Pancreas (tissue), 10 donors: ENCODE measurements around the gene PKIB. TPM values are rescaled to one million over a fixed set of nuclear protein-coding genes. Genes with fewer than 3 reads are reported as not detected.

Experiments
- ATAC-seq, 4 donors: fragments of 200-7000 bp; cut with Tn5 transposase; one replicate each; pipeline versions ENCODE4 v1.8.0 to v1.9.1; 2020; ENCODE audit warnings: mild to moderate bottlenecking in 4 of 4, moderate library complexity in 4 of 4
- DNase-seq, 6 donors: peaks; one replicate each; pipeline ENCODE4 v3.0.0-alpha.2; 2020
- FAIRE-seq: peaks from 2 replicates; lab custom pipeline; 2012; peaks lifted over from hg19 to GRCh38; lab: Jason Lieb, UNC
- H3K27ac ChIP-seq, 4 donors: fragments of 200-600 bp; sonication (generic); 1 replicate in 3 of 4; 2 replicates in 1 of 4; pipeline versions ENCODE4 v1.5.0 to v1.8.0; 2020
- H3K27me3 ChIP-seq, 4 donors: fragments of 200-600 bp; one replicate each; pipeline ENCODE4 v1.8.0; 2021
- H3K36me3 ChIP-seq, 3 donors: fragments of 200-600 bp; sonication (generic) in 1 of 3; one replicate each; pipeline versions ENCODE4 v1.5.0 to v1.8.0; 2020 to 2021
- H3K4me1 ChIP-seq, 3 donors: fragments of 200-600 bp; one replicate each; pipeline ENCODE4 v1.8.0; 2021
- H3K4me3 ChIP-seq, 4 donors: fragments of 200-600 bp; sonication (generic) in 2 of 4; one replicate each; pipeline versions ENCODE4 v1.5.0 to v1.8.0; 2020 to 2021
- H3K9me3 ChIP-seq, 4 donors: fragments of 200-600 bp; one replicate each; pipeline ENCODE4 v1.8.0; 2021
- WGBS, 2 donors: extraction: QIAGEN DNeasy Blood & Tissue Kit; methylation state at CpG; one replicate each; pipeline ENCODE4 v1.1.7; 2013; 5-methylcytosine and 5-hydroxymethylcytosine counted together
- intact Hi-C, 3 donors: fragments of 100-400 bp; cut with DNase I; formaldehyde crosslinking; loops; one replicate each; pipeline versions ENCODE4 v1.11.1 to v1.14.2; 2022
- polyA plus RNA-seq, 2 donors: library from polyadenylated mRNA; stranded (reverse); fragments of 200-250 nt; gene quantifications; one replicate each; pipeline ENCODE4 v1.2.3, GENCODE V29; 2013
- total RNA-seq, 6 donors: library from RNA; stranded (reverse); fragmentation: NEBNext Ultra II Directional in 4 of 6; extraction: Animal tissue kit (Norgen Biotek cat#: 25700) in 4 of 6; gene quantifications; one replicate each; pipeline versions ENCODE4 v1.2.1 to v1.2.4, GENCODE V29; 2021 to 2023
- TF ChIP-seq, protein P1 (sequence below), 4 donors: fragments of 200-600 bp; sonication (generic) in 3 of 4; IDR thresholded peaks; one replicate each; pipeline versions ENCODE4 v1.5.0 to v1.8.0; 2021; ENCODE audit warnings: antibody characterized with exemption in 4 of 4
- donor health status: healthy with polysubstance abuse.
- donor health status: DM: no; HTN: no; CAD: no; lungs with moderate emphysema.
- donor health status: DM: no; HTN: no; CAD: no.
- donor health status: control.
- donor health status: control.
- donor health status: Bipolar disorder and iron deficiency.
- donor health status: DM: yes; HTN: yes; CAD: no.
- donor health status: DM: no; HTN: no; CAD: no.
- donor health status: DM: no; HTN: no; CAD: no.
- donor health status: DM: yes; HTN: yes; CAD: no.

The PKIB gene
- total and polyA plus RNA-seq, 8 donors, result 1.2 to 21.1 (median 5.4) TPM

DNA sequence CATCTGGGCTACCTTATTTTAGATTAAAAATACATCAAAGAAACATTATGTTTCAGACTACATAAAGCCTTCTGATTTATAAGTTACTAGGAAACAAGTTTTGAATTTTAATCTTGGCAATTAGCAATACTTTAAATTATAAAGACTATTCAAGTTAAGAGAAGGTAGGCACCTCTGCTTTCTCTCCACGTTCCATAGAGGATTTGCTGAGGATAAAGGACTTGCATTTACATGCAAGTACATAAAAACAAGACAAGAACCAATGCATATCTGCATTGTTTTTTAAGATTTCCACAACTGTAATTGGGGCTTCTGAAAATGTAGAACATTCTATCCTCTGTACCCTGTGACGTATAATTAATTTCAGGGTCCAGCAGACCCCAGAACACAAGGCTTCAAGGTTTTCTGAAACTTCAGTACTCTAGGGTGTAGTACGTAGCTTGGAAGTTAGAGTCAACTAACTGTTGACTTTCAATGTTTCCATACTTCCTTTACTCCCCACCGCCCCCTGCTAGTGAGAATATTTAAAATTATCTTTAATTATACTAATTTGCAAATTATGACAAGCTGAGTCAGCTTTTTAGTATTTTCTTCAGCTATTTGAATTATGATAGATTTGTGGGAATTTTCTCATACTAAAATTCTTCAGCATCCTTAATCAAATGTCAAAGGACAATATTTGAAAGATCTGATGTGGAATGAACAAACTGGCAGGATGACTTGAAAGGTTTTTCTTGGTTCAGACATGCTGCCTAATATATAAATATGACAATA is 82.8 kb downstream of the PKIB start:
- no peaks in the 10 kb centered on the region for H3K27me3 ChIP-seq
- H3K27ac ChIP-seq, result no peak overlapping the region
- intact Hi-C loops, result no loop called here

DNA sequence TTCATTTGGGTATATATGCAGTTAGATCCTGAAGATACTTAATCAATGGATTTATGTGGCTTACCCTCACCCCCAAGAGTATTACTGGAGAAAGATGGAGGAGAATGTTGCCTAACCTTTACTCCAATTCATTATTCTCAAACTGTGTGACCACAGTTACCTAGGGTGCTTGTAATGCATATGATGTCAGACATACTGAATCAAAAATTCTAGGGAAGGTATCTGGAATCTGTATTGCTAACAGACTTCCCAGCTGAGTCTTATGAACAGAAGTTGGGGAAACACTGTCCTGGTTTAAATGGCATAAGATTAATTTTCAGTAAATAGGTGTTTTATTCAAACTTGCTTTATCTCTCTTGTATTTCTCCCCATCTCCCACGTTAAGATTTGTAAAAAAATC is 83.9 kb downstream of the PKIB start:
- no peaks in the 10 kb centered on the region for H3K9me3 ChIP-seq
- H3K27me3 ChIP-seq, result no peaks in the 10 kb centered on the region
- ATAC-seq (no peak), FAIRE-seq (no peak), DNase-seq (no peak)
- WGBS, 2 donors, result 65 to 69% methylated on average over 1 of the region's 1 CpG
- no peak overlapping the region for H3K4me3 ChIP-seq
- no peaks in the 10 kb centered on the region for H3K36me3 ChIP-seq
- no peaks in the 10 kb centered on the region for H3K4me1 ChIP-seq
- intact Hi-C loops, result no loop called here
- no peak overlapping the region for H3K27ac ChIP-seq
- TF ChIP-seq, protein P1, sequence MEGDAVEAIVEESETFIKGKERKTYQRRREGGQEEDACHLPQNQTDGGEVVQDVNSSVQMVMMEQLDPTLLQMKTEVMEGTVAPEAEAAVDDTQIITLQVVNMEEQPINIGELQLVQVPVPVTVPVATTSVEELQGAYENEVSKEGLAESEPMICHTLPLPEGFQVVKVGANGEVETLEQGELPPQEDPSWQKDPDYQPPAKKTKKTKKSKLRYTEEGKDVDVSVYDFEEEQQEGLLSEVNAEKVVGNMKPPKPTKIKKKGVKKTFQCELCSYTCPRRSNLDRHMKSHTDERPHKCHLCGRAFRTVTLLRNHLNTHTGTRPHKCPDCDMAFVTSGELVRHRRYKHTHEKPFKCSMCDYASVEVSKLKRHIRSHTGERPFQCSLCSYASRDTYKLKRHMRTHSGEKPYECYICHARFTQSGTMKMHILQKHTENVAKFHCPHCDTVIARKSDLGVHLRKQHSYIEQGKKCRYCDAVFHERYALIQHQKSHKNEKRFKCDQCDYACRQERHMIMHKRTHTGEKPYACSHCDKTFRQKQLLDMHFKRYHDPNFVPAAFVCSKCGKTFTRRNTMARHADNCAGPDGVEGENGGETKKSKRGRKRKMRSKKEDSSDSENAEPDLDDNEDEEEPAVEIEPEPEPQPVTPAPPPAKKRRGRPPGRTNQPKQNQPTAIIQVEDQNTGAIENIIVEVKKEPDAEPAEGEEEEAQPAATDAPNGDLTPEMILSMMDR (IDR thresholded peaks at IDR 0.05), result no peak

More for the DNA sequence above, 82.8 kb downstream of the PKIB start:
- TF ChIP-seq, protein P1 (IDR thresholded peaks at IDR 0.05), result no peak
- Histone ChIP-seq H3K36me3 (no peaks in the 10 kb centered on the region), H3K4me1 (no peaks in the 10 kb centered on the region), H3K9me3 (no peaks in the 10 kb centered on the region), H3K4me3 (no peak overlapping the region)
- 71 to 86% methylated on average over 4 of the region's 4 CpGs for WGBS, 2 donors
- ATAC-seq, result no peak
- no peak for FAIRE-seq
- no peak for DNase-seq

DNA sequence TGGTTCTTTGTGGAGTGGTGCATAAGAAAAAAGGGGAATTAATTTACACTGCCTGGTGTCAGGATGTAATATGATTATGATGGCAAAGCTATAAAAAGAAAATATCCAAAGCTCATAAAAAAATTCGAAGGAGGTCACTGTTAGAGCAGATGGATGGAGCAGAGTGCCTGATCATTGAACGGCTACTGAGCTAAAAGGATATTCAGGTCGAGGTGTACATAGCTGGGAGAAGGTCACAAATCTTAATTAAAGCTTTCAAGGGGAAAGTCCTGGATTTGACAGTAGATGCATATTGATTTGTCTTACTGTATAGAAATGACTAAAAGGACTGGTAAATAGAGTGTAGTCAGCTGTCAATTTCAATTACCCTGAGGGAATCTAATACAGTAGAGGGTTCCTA is 84.4 kb downstream of the PKIB start:
- TF ChIP-seq, protein P1 (IDR thresholded peaks at IDR 0.05), result no peak
- H3K27me3 ChIP-seq, result no peaks in the 10 kb centered on the region
- H3K27ac ChIP-seq, result no peak overlapping the region
- DNase-seq (no peak), FAIRE-seq (no peak), ATAC-seq (no peak)
- no peaks in the 10 kb centered on the region for H3K4me1 ChIP-seq
- H3K9me3 ChIP-seq, result no peaks in the 10 kb centered on the region
- WGBS, 2 donors, result 64 to 71% methylated on average over 3 of the region's 3 CpGs
- no peak overlapping the region for H3K4me3 ChIP-seq
- intact Hi-C loops, result no loop called here
- H3K36me3 ChIP-seq, result no peaks in the 10 kb centered on the region

DNA sequence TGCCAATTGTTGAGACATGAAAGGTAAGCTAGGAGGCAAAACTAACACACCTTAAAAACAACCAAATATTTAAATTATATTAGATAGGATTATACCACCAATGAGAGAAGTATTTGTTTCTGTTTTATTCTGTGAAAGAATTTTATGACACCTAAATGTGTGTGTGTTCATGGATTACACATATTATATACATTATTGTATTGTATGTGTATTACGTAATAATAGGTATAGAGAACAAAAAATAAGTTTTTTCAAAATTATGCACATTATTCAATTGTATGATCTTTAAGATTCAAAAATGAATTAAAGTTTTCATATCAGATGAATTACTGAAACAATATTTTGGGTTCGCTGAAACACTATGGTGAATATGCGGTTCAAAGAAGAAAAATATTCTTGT is 85.0 kb downstream of the PKIB start:
- WGBS, 2 donors, result 64 to 99% methylated on average over 3 of the region's 3 CpGs
- H3K9me3 ChIP-seq, result no peaks in the 10 kb centered on the region
- no peaks in the 10 kb centered on the region for H3K27me3 ChIP-seq
- ATAC-seq (no peak), FAIRE-seq (no peak), DNase-seq (no peak)
- intact Hi-C loops, result no loop called here
- no peaks in the 10 kb centered on the region for H3K36me3 ChIP-seq
- no peak overlapping the region for H3K4me3 ChIP-seq
- H3K4me1 ChIP-seq, result no peaks in the 10 kb centered on the region
- TF ChIP-seq, protein P1 (IDR thresholded peaks at IDR 0.05), result no peak
- no peak overlapping the region for H3K27ac ChIP-seq

DNA sequence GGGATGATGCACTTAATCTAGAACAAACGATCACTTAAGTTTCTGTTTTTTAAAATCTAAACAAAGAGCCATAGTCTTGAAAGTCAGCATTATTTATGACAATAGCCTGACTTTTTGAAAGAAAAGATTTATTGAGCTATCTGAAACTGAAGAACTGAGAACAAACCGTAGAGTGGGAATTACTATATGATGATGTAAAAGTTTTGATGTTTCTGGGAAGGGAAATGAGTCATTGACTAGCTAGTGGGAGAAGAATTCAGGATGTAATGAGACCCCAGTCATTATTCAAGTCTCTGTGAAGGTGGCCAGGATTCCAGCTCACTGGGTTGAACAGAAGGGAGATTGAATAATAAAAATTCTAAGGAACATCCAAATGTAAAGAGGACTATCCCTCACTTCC is 85.9 kb downstream of the PKIB start:
- intact Hi-C loops, result no loop called here
- Histone ChIP-seq H3K4me3 (no peak overlapping the region), H3K9me3 (no peaks in the 10 kb centered on the region), H3K27me3 (no peaks in the 10 kb centered on the region), H3K4me1 (no peaks in the 10 kb centered on the region), H3K27ac (no peak overlapping the region), H3K36me3 (no peaks in the 10 kb centered on the region)
- WGBS, 2 donors, result 73 to 74% methylated on average over 2 of the region's 2 CpGs
- peak in 1 of 4 donors; percentile 38 for ATAC-seq
- FAIRE-seq, result no peak
- TF ChIP-seq, protein P1 (IDR thresholded peaks at IDR 0.05), result no peak
- no peak for DNase-seq
